Stimulated activated memory B cell treated with anti-CD40 and anti-IgM and Interleukin-4, amounts not matched to agents 10 μg/mL and 1 μg/mL and 100 μg/mL, for 72 hours (primary cell): ENCODE measurements around the gene SLC6A19.

ENCODE experiments used
- ATAC-seq: fragments of 150-1000 bp; cut with Tn5 transposase; 2 replicates; pipeline ENCODE4 v1.10.0; 2021
- H3K27ac Mint-ChIP-seq: one replicate; pipeline ENCODE4 v1.8.0; 2022; ENCODE audit warnings: mild to moderate bottlenecking, mixed read lengths
- H3K27me3 Mint-ChIP-seq: one replicate; pipeline ENCODE4 v1.8.0; 2022; ENCODE audit warnings: mixed read lengths
- H3K36me3 Mint-ChIP-seq: one replicate; pipeline ENCODE4 v1.8.0; 2022; ENCODE audit warnings: mixed read lengths
- H3K4me1 Mint-ChIP-seq: one replicate; pipeline ENCODE4 v1.8.0; 2022; ENCODE audit warnings: mixed read lengths
- H3K4me3 Mint-ChIP-seq: one replicate; pipeline ENCODE4 v1.8.0; 2022; ENCODE audit warnings: mild to moderate bottlenecking, moderate library complexity, mixed read lengths
- H3K9me3 Mint-ChIP-seq: one replicate; pipeline ENCODE4 v1.8.0; 2022; ENCODE audit warnings: mixed read lengths

The SLC6A19 gene

GRCh38 chr5:1172670-1173404 is 28.6 kb upstream of the SLC6A19 start:
- Mint-ChIP-seq H3K36me3 (no peaks in the 10 kb centered on the region), H3K4me3 (no peak overlapping the region), H3K27me3 (peaks cover 33% of the 10 kb centered on the region), H3K27ac (no peak overlapping the region), H3K9me3 (no peaks in the 10 kb centered on the region), H3K4me1 (peaks cover 8% of the 10 kb centered on the region)
- no peak for ATAC-seq

GRCh38 chr5:1173485-1174070 is 27.8 kb upstream of the SLC6A19 start:
- no peak overlapping the region for H3K27ac Mint-ChIP-seq
- peaks cover 39% of the 10 kb centered on the region for H3K27me3 Mint-ChIP-seq
- H3K36me3 Mint-ChIP-seq: no peaks in the 10 kb centered on the region
- H3K4me3 Mint-ChIP-seq: no peak overlapping the region
- no peaks in the 10 kb centered on the region for H3K9me3 Mint-ChIP-seq
- peaks cover under 1% of the 10 kb centered on the region for H3K4me1 Mint-ChIP-seq
- ATAC-seq: peak; percentile 17

GRCh38 chr5:1174122-1174936 is 27.1 kb upstream of the SLC6A19 start:
- H3K4me1 Mint-ChIP-seq: no peaks in the 10 kb centered on the region
- H3K27ac Mint-ChIP-seq: no peak overlapping the region
- peaks cover 40% of the 10 kb centered on the region for H3K27me3 Mint-ChIP-seq
- H3K4me3 Mint-ChIP-seq: no peak overlapping the region
- ATAC-seq: no peak
- H3K9me3 Mint-ChIP-seq: no peaks in the 10 kb centered on the region
- H3K36me3 Mint-ChIP-seq: no peaks in the 10 kb centered on the region

- Mint-ChIP-seq H3K27ac (no peak overlapping the region), H3K4me1 (no peaks in the 10 kb centered on the region), H3K27me3 (peaks cover 40% of the 10 kb centered on the region), H3K36me3 (no peaks in the 10 kb centered on the region), H3K9me3 (no peaks in the 10 kb centered on the region), H3K4me3 (no peak overlapping the region)
- ATAC-seq: no peak
Observed at GRCh38 chr5:1175015-1175414, 26.4 kb upstream of the SLC6A19 start.

GRCh38 chr5:1175801-1176472 is 25.5 kb upstream of the SLC6A19 start:
- ATAC-seq: no peak
- H3K4me3 Mint-ChIP-seq: no peak overlapping the region
- no peak overlapping the region for H3K27ac Mint-ChIP-seq
- H3K36me3 Mint-ChIP-seq: no peaks in the 10 kb centered on the region
- peaks cover 45% of the 10 kb centered on the region for H3K27me3 Mint-ChIP-seq
- H3K4me1 Mint-ChIP-seq: no peaks in the 10 kb centered on the region
- no peaks in the 10 kb centered on the region for H3K9me3 Mint-ChIP-seq

GRCh38 chr5:1176473-1177391 is 24.7 kb upstream of the SLC6A19 start:
- no peaks in the 10 kb centered on the region for H3K4me1 Mint-ChIP-seq
- no peak overlapping the region for H3K4me3 Mint-ChIP-seq
- ATAC-seq: no peak
- H3K36me3 Mint-ChIP-seq: no peaks in the 10 kb centered on the region
- no peaks in the 10 kb centered on the region for H3K9me3 Mint-ChIP-seq
- no peak overlapping the region for H3K27ac Mint-ChIP-seq
- H3K27me3 Mint-ChIP-seq: peaks cover 53% of the 10 kb centered on the region

- no peak overlapping the region for H3K27ac Mint-ChIP-seq
- H3K4me3 Mint-ChIP-seq: no peak overlapping the region
- H3K9me3 Mint-ChIP-seq: no peaks in the 10 kb centered on the region
- H3K27me3 Mint-ChIP-seq: peaks cover 57% of the 10 kb centered on the region
- no peaks in the 10 kb centered on the region for H3K4me1 Mint-ChIP-seq
- H3K36me3 Mint-ChIP-seq: no peaks in the 10 kb centered on the region
- no peak for ATAC-seq
Observed at GRCh38 chr5:1177826-1178528, 23.4 kb upstream of the SLC6A19 start.

GRCh38 chr5:1178529-1179382 is 22.6 kb upstream of the SLC6A19 start:
- no peak for ATAC-seq

GRCh38 chr5:1179383-1179715 is 22.0 kb upstream of the SLC6A19 start:
- no peaks in the 10 kb centered on the region for H3K4me1 Mint-ChIP-seq
- no peaks in the 10 kb centered on the region for H3K36me3 Mint-ChIP-seq
- no peaks in the 10 kb centered on the region for H3K9me3 Mint-ChIP-seq
- H3K4me3 Mint-ChIP-seq: no peak overlapping the region
- ATAC-seq: no peak
- peaks cover 48% of the 10 kb centered on the region for H3K27me3 Mint-ChIP-seq
- H3K27ac Mint-ChIP-seq: no peak overlapping the region

More at GRCh38 chr5:1178529-1179382, 22.6 kb upstream of the SLC6A19 start:
- Mint-ChIP-seq H3K9me3 (no peaks in the 10 kb centered on the region), H3K36me3 (no peaks in the 10 kb centered on the region), H3K27ac (no peak overlapping the region), H3K4me3 (no peak overlapping the region), H3K27me3 (peaks cover 50% of the 10 kb centered on the region), H3K4me1 (no peaks in the 10 kb centered on the region)

- Mint-ChIP-seq H3K27ac (no peak overlapping the region), H3K27me3 (peaks cover 41% of the 10 kb centered on the region), H3K4me1 (no peaks in the 10 kb centered on the region), H3K9me3 (no peaks in the 10 kb centered on the region), H3K4me3 (no peak overlapping the region), H3K36me3 (no peaks in the 10 kb centered on the region)
- no peak for ATAC-seq
Observed at GRCh38 chr5:1180096-1180495, 21.3 kb upstream of the SLC6A19 start.

- Mint-ChIP-seq H3K36me3 (no peaks in the 10 kb centered on the region), H3K4me1 (no peaks in the 10 kb centered on the region), H3K9me3 (no peaks in the 10 kb centered on the region), H3K27me3 (peaks cover 40% of the 10 kb centered on the region), H3K4me3 (no peak overlapping the region), H3K27ac (no peak overlapping the region)
- no peak for ATAC-seq
Observed at GRCh38 chr5:1180841-1181271, 20.5 kb upstream of the SLC6A19 start.

GRCh38 chr5:1181451-1182359 is 19.7 kb upstream of the SLC6A19 start:
- Mint-ChIP-seq H3K4me1 (no peaks in the 10 kb centered on the region), H3K27me3 (peaks cover 49% of the 10 kb centered on the region), H3K27ac (no peak overlapping the region), H3K4me3 (no peak overlapping the region), H3K9me3 (no peaks in the 10 kb centered on the region), H3K36me3 (no peaks in the 10 kb centered on the region)
- no peak for ATAC-seq

GRCh38 chr5:1182360-1182632 is 19.1 kb upstream of the SLC6A19 start:
- H3K36me3 Mint-ChIP-seq: no peaks in the 10 kb centered on the region
- no peaks in the 10 kb centered on the region for H3K9me3 Mint-ChIP-seq
- H3K4me3 Mint-ChIP-seq: no peak overlapping the region
- ATAC-seq: no peak
- no peak overlapping the region for H3K27ac Mint-ChIP-seq
- H3K4me1 Mint-ChIP-seq: no peaks in the 10 kb centered on the region
- H3K27me3 Mint-ChIP-seq: peaks cover 54% of the 10 kb centered on the region
